HG03139 (cell line): ENCODE data around the gene SAT2.

Experiments
- ATAC-seq: cut with Tn5 transposase; IDR thresholded peaks from one replicate; pipeline ENCODE4 v1.9.1; 2021; ENCODE audit not compliant: unreplicated experiment

SAT2 gene

GRCh38 chr17:7592422-7593021 lies 35.1 kb downstream of the SAT2 start:
- no peak for ATAC-seq

- no peak for ATAC-seq
Measured at GRCh38 chr17:7591596-7591995, 36.0 kb downstream of the SAT2 start.

GRCh38 chr17:7590743-7591142 lies 36.9 kb downstream of the SAT2 start:
- ATAC-seq: no peak

DNA sequence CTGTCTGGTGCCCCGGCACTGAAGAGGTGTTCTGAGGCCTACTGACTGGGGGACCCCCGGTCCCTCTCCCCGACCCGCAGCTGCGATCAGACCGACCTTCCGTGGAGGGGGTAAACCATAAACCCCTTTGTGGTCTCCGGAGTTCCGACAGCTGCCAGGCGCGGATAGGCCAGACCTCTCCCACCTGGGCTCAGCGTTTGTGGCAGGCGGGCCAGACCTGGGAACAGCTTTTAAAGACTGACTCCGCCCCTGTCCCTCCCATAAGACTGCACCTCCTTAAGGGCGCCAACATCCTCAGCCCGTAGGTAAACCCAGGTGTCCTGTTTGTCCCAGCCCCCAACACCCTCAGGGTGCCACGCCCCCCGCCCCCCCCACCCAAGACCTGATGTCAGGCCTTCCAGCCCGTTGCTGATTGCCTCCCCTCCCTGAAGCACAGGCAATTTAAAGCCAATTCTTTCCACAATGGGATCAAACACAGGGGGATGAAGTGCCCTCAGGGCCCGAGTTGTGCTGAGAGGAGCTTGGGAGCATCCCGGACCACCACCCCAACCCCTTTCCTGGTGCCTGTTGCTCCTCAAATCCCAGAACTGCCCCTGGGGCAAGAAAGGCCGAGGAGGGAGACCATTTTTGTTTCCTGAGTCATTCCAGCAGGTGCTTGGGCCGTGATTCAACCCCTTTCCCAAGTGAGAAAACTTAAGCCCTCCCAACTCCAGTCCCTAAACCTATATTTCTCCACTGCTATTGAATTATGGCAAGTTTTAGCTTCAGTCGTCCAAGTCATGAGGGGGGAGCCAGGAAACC lies 37.5 kb downstream of the SAT2 start, which contains the start of gene SOX15:
Gene SOX15 (minus strand): TSS at position 204 of the 801 bp plus-strand sequence. CDS start 418 bp downstream, outside the sequence.
- no peak for ATAC-seq

DNA sequence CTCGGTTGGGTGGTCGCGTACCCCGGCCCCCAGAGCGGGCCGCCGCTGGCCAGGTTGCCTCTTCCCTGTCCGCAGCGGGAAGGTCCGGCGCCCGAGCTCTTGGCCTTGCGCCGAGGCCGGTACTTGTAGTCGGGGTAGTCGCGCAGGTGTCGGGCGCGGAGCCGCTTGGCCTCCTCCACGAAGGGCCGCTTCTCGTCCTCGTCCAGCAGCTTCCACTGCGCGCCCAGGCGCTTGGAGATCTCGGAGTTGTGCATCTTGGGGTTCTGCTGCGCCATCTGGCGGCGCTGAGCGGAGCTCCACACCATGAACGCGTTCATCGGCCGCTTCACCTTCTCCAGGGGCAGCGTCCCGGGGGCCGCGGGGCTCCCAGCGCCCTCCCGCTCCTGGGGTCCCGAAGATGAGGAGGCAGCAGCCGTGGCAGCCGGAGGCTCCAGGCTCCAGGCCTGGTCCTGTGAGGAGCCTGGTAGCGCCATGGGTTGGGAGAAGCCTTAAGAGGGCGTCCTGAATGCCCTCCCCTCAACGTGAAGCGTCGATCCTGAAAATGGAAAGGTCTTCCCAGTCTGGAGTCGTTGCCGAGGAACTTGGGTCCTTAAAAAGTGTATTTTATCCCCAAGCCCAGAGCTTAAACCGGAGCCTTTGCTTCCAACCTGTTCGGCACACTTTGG lies 38.3 kb downstream of the SAT2 start:
- ATAC-seq: no peak

DNA sequence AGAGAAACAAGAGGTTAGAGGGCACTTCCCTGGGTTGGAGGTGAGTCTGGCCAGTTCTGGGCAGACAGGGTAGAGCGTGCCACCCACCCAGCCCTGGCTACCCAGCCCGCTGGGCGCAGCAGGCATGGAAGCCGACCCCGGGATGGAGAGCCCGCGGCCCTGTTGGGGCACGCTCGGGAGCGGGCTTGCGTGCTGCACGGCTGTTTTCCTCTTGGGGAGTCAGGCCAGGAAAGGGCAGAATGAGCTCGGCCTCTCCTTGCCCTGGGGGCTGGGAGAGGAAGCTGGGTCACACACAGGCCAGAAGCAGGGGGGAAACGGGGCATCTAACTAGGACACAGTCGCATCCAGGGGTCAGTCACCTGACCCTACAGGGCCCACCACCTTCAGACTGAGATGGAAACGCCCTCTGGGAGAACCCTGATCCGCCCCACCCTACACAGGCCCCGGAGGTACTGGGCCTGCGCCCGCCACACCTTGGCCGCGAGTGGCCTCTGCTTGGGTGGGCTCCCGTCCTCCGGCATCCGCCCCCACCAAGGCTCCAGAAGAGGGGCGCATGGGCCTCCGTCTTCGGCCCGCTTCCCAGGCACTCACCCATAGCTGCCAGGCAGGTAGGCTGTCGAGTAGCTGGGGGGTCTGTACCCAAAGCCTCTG lies 38.9 kb downstream of the SAT2 start:
- no peak for ATAC-seq

DNA sequence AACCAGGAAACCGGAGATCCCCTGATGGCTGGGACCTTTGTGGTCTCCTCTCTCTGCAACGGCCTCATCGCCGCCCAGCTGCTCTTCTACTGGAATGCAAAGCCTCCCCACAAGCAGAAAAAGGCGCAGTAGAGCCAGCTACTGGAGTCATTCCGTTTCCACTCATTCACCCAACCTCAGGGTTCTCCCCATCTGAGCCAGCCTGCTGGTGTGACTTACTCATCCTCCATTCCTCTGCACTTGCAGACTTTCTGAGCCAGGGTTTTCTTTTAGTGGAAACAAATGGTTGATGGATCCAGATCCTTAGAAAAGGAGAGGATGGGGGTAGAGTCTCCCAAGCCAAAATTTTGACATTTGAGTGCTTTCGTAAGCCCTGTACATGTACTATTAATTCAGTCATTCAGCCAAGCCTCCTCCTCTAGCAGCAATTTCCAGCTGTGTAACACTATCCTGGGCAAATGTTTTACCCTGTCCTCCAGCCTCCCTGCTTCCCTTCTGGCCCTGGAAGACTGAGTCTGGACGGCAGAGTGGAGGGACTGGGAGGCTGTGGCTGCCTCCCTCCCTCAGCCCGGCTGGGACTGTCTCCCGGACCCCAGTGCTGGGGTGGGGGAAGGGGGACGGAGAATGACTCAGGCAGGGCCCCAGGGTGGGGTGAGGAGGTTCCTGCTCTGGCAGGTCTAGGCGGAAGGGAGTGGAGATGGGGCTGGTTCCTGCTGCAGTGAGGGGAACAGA lies 40.0 kb downstream of the SAT2 start:
- ATAC-seq: no peak

DNA sequence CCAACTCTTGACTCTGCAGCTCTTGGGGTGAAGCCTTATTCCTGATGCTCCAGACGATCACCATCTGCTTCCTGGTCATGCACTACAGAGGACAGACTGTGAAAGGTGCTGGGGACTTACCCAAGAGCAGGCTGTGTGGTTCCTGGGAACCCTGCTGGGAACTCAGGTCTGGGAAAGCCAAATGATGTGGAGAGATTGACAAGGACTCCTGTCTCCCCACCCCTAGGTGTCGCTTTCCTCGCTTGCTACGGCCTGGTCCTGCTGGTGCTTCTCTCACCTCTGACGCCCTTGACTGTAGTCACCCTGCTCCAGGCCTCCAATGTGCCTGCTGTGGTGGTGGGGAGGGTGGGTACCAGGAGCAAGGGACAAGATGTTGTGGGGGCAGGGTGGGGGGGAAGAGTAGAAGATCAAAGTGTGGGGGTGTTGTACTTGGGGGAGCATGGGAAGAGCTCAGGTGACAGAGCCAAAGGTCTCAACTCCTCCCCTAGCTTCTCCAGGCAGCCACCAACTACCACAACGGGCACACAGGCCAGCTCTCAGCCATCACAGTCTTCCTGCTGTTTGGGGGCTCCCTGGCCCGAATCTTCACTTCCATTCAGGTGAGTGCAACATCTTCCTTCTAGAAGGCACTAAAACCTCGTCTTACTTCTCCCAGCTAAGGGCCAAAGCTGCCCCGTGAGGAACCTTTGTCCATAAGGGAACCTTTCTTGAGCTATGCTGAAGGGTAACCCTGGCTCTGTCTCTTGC lies 40.8 kb downstream of the SAT2 start:
- ATAC-seq: no peak

DNA sequence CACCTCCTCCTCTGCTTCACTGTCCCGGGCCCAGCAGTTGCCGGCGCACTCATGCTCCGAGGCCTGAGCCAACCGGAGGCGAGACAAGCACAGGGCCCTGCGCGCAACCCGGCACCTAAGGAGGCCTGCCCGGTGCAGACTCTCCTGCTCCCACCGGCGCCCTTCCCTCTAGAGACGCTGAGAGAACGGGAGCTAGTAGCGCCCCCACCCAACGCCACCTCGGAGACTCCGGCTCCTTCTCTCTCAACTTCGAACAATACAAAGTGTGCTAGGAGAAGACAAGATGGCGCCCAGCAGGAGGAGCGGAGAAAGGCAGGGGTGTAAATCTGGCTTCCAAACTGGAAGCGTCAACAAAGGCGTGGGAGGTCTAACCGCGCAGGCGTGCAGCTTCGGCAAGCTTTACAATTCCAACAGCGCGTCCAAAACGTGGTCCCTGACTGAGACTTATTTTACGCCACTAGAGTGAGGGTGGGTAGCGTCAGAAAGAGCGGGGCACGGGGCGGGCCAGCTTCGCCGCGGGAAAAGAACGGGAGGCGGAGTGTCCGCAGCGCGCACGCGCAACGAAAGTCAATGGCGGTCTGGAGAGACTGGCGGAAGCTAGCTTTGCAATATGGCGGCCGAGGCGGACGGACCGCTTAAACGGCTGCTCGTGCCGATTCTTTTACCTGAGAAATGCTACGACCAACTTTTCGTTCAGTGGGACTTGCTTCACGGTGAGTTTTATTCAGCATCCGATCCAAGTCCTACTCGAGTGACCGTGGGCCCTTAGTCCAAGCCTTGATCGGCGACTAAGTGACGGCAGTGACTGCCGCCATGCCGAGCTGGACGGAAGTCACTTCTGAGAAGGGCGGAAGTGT lies 44.1 kb downstream of the SAT2 start, which contains the start of gene MPDU1:
Gene MPDU1 (plus strand): TSS at position 600 of the 857 bp plus-strand sequence. CDS start 11 bp downstream, at position 611.
- ATAC-seq: peak; percentile 51

GRCh38 chr17:7582396-7583252 lies 45.0 kb downstream of the SAT2 start:
- no peak for ATAC-seq

GRCh38 chr17:7580604-7581575 lies 46.7 kb downstream of the SAT2 start:
- ATAC-seq: no peak

DNA sequence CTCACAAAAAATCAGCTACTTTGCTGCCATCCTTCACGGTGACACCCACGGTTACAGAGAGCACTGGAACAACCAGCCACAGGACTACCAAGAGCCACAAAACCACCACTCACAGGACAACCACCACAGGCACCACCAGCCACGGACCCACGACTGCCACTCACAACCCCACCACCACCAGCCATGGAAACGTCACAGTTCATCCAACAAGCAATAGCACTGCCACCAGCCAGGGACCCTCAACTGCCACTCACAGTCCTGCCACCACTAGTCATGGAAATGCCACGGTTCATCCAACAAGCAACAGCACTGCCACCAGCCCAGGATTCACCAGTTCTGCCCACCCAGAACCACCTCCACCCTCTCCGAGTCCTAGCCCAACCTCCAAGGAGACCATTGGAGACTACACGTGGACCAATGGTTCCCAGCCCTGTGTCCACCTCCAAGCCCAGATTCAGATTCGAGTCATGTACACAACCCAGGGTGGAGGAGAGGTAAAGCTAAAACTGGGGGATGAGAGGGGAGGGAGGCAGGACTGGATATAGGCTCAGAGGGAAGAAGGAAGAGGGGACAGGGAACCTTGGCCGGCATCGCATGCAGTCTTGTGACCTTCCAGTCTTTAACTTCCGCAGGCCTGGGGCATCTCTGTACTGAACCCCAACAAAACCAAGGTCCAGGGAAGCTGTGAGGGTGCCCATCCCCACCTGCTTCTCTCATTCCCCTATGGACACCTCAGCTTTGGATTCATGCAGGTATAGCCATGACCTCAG lies 47.6 kb downstream of the SAT2 start:
- no peak for ATAC-seq

DNA sequence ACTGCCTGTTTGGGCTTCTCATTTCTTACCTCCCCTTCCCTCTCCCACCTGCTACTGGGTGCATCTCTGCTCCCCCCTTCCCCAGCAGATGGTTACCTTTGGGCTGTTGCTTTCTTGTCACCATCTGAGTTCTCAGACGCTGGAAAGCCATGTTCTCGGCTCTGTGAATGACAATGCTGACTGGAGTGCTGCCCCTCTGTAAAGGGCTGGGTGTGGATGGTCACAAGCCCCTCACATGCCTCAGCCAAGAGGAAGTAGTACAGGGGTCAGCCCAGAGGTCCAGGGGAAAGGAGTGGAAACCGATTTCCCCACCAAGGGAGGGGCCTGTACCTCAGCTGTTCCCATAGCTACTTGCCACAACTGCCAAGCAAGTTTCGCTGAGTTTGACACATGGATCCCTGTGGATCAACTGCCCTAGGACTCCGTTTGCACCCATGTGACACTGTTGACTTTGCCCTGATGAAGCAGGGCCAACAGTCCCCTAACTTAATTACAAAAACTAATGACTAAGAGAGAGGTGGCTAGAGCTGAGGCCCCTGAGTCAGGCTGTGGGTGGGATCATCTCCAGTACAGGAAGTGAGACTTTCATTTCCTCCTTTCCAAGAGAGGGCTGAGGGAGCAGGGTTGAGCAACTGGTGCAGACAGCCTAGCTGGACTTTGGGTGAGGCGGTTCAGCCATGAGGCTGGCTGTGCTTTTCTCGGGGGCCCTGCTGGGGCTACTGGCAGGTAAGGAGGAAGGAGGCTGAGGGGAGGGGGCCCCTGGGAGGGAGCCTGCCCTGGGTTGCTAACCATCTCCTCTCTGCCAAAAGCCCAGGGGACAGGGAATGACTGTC lies 48.4 kb downstream of the SAT2 start, which contains the start of gene CD68:
Gene CD68 (plus strand): TSS at position 638 of the 833 bp plus-strand sequence. CDS start 40 bp downstream, at position 678.
- ATAC-seq: no peak

DNA sequence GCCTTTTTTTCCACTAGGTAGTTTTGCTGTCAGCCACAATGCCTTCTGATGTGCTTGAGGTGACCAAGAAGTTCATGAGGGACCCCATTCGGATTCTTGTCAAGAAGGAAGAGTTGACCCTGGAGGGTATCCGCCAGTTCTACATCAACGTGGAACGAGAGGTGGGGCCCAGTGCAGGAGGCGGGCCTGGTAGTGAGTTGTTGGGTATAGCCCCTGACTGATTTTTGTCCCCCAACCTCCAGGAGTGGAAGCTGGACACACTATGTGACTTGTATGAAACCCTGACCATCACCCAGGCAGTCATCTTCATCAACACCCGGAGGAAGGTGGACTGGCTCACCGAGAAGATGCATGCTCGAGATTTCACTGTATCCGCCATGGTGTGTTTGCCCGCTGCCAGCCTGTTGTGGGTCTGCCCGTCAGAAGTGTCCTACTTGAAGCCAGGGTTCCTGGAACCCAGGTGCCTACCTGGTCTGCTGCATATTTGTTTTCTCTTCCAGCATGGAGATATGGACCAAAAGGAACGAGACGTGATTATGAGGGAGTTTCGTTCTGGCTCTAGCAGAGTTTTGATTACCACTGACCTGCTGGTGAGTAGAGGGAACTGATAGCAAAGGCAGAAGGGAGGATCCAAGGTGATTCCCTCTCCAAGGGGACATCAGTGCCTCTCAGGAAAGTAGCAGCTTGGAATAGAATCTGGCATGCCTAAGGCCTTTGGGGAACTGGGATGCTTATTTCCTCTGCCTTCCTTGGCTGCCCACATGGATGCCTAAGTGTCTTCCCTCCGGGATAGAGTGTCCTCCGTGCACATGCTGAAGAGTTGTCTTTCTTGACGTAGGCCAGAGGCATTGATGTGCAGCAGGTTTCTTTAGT lies 50.1 kb downstream of the SAT2 start:
- no peak for ATAC-seq
